NCI-H510A (cell line): ENCODE measurements around the gene HTR1B.

ENCODE experiments used
- DNase-seq: peaks from one replicate; lab custom pipeline; 2025; lab: John Stamatoyannopoulos, UW

The HTR1B gene

DNA sequence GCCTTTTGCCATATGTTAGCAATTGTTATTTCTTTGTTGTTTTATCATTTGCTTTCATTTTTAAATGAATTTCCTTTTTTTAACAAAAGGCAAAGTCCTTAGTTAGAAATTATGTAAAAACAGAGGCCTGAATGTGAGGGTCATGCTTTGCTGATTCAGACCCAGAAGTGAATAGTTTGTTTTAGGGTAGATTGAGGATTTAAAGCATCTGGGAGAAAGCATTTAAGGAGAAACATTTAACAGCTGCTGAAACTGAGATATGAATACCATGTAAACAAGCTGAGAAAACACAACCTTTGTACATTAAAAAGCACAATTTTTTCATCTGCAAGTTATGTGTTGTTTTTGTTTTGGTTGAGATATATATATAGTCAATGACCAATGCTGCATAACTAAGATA is 8.0 kb downstream of the HTR1B start:
- DNase-seq, result no peak

DNA sequence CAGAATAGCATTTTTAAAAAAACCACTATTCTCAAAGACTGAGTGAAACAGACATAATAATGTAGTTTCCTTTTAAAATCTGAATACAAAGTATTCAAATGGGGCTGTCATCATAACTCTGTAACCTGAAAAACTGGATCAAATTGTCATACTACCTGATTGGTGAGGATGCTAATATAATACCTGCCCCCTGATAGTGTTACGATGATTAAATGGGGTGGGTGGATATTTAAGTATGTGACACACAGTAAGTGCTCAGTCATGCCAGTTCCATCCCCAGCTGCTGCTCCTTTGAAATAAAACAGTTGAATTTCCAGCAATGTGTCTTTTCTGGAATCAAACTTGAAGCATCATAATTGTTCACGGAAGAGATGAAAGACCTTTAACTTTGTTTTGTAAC is 8.9 kb downstream of the HTR1B start:
- no peak for DNase-seq

DNA sequence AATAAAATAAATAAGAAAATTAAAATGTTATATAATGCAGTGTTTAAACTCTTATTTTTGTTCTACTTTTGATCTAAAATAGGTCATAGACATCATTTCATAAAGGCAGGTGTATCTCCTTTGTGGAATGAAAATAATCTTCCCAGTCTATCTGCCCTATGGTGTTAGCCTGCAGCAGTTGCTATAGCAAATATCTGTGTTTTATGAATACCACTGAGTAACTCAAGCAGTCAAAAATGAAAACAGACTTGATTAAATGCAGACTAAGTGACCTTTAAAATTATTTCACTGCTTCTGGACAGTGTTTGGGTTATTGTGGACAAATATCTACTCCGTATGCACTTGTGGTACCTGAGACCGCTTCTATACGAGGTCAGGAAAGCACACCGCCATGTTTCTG is 11.8 kb downstream of the HTR1B start:
- no peak for DNase-seq

DNA sequence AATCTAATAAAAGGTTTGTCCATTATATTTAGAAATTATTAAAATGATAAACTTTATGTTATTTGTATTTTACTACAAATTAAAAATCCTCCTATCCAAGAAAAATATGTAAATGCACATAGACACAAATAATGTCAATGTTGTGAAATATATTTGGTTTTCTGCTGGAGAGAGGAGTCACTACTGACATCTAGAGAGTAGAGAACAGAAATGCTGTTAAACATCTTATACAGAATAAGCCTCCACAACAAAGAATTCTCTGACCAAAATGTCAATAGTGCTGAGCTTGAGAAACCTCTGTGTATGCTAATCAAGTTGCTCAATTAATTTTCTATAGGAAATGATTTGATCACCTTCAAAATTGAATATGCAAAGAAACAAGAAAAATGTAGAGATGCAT is 12.4 kb downstream of the HTR1B start:
- DNase-seq, result no peak

DNA sequence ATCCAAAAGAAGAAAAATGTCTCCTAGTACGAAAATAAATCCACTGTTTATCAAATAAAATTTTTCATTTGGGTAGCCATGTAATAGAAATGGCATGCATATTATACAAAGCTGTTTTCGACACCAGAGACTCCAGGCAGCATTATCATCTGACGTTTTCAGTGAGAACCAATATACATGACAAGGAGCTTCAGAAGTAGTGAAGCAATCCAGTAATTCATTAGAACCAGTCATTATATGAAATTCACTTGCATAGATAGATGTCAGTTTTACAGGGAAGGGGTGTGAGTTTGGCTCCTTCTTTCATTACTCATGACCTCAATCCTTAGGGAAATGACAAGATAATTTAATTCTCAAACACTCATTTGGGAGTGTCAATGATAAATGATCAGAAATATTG is 14.7 kb downstream of the HTR1B start:
- no peak for DNase-seq

DNA sequence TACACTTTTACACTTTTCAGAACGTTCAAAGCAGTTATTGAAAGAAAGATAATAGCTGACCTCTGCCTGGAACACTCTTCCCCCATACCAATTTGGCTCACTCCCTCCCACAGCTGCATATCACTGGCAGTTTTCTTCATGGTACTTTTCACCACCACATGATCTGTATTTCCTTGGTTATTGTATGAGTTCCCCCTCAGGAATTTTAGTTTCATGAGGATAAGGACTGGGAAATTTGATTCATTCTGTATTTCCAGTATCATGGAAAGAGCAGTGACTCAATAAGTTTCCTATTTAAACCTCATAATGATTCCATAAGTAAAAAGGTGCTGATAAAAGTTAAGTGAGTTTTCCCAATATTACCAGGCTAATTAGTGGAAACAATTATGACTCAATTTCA is 16.0 kb downstream of the HTR1B start:
- DNase-seq, result no peak

DNA sequence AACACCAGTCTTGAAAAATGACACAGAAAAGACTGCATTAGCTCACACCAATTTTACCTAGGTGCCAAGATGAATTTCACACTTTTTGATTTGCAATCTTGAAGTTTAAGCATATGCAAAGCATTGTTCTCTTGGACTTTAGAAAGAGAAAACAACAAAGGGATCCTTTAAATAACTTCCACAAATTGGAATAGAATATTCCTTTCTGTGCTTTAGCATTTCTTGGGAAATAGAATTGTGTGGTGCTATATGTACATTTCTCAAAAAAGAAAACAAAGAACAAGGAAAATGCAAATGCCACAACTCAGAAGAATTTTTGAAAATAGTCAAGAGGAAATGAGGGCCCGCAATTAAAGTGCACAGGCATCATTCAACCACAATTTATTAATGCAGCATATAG is 17.0 kb downstream of the HTR1B start:
- no peak for DNase-seq

DNA sequence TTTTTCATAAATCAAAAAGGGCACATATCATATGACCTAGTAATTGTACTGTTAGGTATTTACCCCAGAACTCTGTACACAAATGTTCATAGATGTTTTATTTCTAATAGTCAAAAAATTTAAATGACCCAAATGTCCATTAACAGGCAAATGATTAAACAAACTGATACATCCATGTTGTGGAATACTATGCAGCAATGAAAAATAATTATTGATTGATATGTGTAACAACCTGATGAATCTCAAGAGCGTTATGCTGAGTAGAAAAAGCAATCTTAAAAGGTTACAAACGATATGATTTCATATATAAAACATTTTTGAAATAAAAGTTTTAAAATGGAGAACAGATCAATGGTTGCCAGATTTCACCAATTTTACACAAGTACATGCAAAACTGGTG is 18.1 kb downstream of the HTR1B start:
- no peak for DNase-seq

DNA sequence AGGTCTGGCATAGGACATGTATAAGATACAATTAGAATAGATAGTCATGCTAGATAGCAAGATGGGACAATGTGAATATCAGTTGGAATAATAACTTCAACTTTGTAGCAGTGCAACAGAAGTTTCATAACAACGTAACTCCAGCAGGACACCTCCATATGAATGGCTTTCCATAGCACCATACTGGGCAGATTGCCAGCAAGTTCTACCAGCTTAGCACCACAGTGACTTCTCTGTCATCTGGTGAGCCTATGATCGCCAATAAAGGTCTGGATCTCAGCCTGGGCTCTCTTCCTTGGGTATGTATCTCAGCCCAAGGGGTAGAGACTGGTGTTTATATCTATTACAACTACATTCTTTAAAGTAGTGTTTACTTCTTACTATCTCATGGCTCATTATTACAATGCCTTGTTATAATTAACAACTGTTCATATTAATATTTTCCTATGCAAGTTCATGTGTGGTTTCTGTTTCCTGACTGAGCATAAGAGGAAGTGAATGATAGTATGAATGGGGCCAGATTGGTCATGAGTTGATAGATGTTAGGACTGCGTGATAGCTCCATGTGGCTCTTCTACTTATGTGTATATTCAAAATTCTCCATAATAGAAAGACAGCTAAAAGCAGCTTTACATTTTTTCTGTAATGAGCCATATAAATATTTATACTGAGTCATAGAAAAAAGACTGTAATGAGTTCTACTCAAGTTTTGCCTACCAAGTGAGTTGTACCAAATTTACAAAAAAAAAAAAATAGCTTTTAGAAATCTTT is 22.9 kb downstream of the HTR1B start:
- DNase-seq, result no peak

DNA sequence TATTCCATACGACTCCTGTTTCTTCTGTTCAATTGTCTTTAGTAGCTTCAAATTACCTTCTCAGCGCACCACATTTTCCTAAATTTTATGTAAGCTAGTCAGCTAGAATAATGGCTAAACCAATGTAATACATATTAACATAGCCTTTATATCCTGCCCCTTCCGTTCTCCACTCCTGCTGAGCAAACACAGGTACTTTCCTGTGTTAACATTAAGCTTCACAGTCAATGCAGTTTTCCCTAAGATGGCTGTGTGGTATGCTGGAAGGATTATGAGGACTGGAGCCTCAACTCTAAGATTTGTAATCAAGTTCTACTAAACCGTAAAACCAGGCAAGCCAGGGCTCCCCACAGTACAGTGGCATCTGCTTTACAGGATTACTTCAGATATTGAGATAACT is 29.4 kb downstream of the HTR1B start:
- DNase-seq, result no peak

DNA sequence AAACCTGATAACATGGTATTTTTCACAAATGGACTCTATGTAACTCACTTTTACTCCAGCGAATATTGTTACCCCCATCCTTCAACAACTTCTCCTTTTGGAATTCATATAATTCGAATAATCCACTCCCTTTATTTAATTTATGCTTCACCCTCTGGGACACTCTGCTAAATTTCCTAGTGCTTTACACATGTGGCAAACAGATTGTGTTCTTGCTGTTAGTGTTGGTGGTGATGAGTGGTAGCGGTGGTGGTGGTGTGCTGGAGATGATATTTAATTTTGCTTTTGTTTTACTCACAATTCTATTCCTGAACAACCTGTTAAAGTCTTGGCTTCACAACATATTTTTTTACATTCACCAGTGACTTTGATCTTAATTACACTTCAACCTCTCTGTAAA is 32.8 kb downstream of the HTR1B start:
- no peak for DNase-seq

DNA sequence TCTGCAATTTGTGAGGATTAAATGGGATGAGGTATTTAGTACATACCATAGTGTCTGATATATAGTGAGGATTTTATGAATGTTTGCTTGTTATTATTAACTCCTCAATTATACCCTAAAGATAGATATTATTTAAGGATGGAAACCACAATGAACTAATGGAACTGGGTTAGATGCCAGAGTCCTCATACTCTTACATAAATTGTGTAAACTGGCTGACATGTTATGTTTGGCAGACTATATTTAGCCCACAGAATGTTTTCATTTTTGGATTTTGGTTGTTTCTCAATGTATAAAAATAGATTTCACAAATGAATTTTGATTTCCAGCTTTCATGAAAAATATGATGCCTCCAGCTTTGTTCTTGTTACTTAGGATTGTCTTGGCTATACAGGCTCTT is 37.6 kb downstream of the HTR1B start:
- DNase-seq, result no peak

DNA sequence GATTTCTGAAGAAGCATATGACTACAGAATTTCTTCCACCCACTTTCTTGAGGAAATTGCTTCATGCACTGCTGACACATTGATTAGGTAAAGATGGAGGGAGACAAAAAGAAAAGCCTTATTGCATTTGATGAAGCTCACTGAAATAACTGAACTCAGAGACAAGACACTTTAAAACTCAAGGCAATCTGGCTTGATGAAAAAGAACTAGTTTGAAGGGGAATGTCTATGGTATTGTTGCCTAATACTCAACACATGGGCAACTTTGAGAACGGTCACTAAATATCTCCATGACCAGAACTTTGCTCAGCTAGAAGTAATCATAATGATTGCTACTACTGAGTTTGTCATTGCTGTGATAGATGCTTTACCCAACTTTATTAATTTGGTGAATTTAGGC is 38.1 kb downstream of the HTR1B start:
- no peak for DNase-seq

DNA sequence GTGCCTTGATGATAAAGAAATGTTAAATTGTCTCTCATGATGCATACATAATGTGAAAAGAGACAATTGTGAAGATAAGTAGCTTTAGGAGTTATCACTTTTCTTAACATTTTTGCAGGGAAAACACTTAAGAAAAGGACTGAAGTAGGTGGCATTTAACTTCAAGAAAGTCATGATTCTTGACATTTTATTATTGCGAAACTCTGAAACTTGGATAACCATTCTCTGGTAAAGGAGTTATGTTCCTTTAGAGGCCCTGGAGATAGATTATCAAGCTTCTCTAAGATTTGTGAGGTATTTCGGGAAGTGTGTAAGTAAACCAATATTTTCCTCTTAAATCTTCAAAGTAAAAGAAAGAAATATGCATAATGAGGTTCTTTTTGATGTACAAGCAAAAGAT is 38.5 kb downstream of the HTR1B start:
- no peak for DNase-seq

DNA sequence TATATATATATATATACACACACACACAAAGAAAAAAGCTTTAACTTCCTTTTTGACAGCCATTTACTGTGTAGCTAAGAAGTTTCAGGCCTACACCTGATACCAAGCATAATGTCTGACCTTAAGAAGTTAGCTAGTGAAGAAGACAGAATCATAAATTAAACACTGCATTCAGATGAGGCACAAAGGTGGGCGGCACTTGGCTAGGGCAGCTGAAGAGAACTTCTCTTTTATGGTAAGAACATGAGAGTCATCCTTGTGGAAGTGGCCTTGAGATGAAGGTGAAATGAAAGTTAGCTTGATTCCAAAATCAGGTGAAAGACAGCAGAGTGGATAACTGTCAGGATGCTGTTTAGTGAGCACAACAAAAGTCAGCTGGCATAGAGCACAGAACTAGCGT is 46.5 kb downstream of the HTR1B start:
- DNase-seq, result no peak

DNA sequence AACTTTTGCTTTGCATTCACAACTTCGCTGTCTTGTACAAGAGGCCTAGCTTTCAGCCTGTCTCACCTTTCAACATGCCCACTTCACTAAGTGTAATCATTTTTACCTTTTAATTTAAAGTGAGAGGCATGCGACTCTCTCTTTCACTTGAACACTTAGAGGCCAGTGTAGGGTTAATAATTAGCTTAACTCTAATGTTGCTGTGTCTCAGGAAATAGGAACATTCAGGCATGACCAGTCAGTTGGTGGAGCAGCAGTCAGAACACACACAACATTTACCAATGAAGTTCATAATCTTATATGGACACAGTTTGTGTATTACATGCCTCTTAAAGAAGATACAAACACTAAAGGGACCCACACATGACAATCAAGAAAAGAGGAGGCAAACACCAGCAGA is 47.6 kb downstream of the HTR1B start:
- DNase-seq, result no peak
